Middle frontal gyrus (tissue), 1 donor: Measurements from ENCODE around the gene FOXN1.
"Not testable (repeated sequence)": the region's sequence is repeated elsewhere in the genome, so short reads cannot be mapped to it uniquely, and the experiment has no call there.

Experiments used
- DNase-seq: peaks from one replicate; pipeline ENCODE4 v3.0.0-alpha.2; 2015; ENCODE audit warnings: low spot score; ENCODE audit errors: extremely low spot score

Gene FOXN1

DNA sequence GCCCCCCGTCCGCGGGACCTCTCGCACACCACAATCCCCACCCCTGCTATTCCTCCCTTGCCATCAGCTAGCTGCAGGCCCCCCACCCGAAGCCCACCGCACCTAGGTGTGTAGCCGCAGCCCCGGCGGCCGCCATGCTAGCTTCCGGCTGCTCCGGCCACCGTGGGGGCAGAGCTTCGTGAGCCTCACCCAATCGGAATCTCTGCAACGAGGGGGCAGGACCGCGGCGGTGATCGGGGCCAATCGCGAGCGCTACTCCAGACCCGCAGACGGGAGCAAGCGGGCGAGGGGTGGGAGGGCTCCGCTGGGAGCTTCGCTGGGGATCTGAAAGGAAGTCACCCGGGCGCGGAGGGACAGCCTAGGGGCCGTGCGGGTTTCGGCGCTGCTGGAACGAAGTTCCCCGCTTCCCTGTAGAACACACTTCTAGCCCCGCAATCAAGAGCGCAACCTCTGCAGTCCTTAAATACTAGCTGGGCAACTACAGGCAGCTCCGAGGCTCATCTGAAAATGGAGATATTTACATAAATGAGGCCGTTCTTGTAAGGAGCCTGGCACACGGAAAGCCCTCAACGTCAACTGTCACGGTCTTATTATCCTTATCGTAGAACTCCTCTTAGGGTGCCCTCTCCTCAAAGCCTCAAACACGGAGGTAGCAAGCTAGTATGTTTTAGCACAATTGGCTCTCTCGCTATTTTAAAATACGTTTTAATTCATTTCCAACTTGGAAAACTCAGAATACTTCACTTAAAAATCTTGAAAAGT lies 65.4 kb downstream of the FOXN1 start, which contains the start of gene PIGS:
Gene PIGS, minus strand, starts transcription at position 164 of the 762 bp plus-strand sequence. Its CDS starts 28 bp downstream, at position 136.
- peak; percentile 92 for DNase-seq

DNA sequence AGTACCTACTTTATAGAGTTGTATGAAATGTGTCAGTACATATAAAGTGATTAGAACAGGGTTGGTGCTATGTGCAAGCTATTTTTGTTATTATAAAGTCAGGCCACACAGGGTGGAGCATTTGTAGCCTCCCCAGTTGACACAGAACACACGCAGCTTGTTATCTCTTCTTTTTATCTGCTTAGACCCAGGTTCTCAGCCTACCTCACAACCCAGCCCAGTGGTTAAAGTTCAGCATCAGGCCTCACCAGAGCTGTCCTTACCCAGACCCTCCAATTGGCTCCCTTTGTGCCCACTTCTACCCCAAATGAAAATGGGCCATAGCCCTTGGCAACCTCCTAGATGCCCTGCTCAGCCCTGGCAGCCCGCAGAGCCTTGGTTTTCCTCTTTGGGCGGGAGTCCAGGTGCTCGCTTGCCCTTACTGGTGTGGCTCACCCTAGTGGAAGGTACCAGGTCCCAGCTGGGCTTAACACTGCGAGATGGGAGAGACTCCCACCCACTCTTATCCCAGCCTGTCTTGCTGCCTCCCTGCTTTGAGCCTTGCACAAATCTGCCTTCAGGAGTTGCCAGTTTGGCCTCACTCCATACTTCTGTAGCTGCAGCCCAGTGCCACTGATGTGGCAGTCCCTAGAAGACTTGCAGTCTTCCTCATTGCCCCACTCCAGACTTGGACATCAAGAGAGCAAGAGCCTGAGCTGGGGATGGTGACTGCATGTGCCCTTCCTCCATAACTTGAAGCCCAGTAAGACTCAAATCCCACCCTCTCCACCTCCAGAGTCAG lies 66.3 kb downstream of the FOXN1 start:
- no peak for DNase-seq

DNA sequence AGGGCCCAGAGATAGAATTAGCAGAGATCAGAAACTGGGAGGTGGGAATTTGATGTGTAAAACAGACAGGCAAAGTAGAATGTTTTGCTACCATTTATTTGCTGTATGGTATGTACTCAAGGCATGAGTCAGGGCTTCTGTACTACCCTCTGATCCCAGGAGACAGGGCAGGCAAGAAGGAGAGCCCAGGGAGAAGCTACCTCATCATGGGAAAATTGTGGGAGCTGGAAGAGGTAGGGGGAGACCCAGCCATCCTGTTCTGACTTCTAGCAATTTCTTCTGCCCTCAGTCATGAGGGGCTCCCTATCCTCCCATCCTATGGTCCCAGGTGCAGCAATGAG lies 66.9 kb downstream of the FOXN1 start:
- no peak for DNase-seq

- no peak for DNase-seq
Observed at GRCh38 chr17:28573521-28573920, 67.4 kb downstream of the FOXN1 start.

DNA sequence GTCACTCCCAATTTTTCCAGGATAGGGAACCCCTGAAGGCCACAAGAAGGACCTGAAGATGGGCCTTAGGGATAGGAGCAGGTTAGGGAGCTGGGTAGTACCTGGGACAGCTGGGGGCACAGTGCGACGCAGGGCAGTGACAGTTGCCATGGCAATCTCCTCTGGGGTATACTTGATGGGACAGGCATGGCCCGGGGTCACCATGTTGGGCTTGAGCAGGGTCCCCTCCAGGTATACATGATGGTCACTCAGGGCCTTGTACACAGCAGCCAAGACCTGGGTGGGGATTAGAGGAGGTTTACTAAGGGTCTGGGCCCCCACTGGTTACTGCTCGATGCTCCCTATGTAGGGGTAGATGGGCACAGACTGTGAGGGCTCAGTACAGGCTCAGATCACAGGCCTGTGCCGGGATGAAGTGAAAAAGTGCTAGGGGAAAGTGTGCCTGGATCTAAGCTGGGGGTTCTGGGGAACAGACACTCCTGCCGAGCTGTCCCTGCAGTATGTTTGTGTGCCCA lies 67.9 kb downstream of the FOXN1 start:
- no peak for DNase-seq

DNA sequence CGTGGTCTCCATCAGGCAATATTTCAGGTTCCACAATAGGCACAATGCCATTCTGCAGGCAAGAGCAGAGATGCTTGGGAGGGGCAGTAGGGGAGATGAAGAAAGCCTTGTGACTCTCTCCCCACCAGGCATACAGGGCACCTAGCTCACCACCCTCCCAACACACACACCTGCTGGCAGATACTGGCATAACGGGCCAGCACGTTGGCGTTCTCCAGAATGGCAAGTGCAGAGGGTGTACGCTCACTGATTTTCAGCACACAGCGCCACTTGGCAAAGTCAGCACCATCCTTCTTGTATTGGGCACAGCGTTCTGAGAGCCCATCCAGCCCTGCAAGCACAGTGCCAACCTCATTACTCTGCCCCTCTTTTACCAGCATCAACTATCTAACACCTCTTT lies 68.4 kb downstream of the FOXN1 start:
- no peak for DNase-seq

DNA sequence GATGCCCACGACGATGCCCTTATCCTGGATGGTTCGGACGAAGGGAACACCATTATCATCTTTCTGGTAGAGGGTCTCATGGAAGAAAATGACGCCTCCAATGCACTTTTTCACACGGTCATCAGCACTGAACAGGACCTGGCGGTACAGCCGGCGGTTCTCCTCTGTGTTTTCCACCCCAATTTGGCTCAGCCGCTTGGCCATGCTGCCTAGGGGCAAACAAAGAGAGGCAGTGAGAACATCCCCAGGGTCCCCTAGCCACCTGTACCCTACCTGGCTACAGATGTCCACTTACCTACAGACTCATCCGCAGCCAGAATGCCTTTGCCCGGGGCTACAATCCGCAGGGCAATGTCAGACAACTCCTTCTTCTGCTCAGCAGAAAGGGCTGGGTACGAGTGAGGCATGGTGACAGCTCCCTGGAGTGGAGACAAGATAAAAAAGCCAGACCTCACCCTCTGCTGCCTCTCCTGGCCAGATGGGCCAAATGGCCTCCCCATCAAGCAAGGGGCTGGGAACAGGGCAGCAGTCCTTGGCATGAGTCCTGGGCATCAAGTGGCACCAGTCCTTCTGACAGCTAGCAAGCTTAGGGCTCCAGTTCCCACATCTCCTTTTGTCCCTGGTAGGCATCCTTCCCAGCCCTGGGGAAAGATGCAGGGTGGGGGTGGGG lies 69.1 kb downstream of the FOXN1 start:
- no peak for DNase-seq

GRCh38 chr17:28576016-28576415 lies 69.9 kb downstream of the FOXN1 start:
- DNase-seq, result not testable (repeated sequence)

DNA sequence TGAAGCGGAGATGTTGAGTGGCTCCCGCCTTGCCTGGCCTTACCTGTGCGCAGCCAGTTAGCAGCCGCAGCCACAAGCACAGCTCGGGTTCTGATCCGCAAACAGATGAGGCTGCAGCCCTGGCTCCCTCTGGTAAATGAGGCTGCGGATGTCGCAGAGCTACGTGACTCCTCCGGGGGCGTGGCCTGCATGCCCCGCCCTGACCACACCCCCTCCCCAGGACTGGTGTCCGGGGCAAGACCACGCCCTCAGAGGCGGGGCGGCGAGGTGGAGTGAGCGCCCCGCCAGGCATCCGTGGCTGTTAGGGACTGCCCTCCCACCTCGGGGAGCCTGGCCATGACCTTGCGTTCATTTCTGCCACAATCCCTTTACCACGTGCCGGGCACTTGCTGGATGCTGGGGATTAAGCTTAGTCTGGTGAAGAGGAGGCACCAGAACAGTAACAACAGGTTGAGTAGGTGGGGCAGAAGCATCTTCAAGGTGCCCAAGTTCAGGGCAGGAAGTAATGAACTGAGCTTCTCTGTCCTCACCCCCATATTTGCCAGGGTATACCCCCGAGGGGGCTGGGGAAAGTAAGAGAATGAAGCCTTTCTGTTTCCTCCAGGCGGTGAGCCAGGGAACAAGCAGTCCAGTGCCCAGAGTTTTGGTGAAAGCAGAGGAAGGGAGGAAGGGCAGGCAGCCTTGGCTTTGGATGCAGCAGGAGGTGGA lies 70.8 kb downstream of the FOXN1 start, which contains the start of gene ALDOC:
Gene ALDOC, minus strand, starts transcription at position 138 of the 708 bp plus-strand sequence. CDS start 1,363 bp downstream, outside the sequence.
- peak; percentile 96 for DNase-seq

DNA sequence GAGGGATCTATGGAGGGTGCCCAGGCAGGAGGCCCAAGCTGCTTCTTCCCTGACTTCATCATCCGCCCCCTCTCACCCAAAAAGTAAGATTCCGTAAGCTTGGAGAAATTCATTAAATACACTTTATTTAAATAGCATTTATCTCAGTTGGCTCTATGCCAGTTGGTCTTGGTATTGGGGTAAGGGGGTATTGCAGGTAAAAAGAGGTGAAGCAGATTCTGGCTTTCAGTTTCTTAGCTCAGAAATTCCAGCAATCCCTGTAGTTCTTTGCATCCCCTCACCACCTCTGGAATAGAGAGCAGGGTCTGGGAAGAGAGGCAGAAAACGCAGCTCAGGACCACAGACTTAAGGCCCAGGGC lies 71.3 kb downstream of the FOXN1 start:
- no peak for DNase-seq

DNA sequence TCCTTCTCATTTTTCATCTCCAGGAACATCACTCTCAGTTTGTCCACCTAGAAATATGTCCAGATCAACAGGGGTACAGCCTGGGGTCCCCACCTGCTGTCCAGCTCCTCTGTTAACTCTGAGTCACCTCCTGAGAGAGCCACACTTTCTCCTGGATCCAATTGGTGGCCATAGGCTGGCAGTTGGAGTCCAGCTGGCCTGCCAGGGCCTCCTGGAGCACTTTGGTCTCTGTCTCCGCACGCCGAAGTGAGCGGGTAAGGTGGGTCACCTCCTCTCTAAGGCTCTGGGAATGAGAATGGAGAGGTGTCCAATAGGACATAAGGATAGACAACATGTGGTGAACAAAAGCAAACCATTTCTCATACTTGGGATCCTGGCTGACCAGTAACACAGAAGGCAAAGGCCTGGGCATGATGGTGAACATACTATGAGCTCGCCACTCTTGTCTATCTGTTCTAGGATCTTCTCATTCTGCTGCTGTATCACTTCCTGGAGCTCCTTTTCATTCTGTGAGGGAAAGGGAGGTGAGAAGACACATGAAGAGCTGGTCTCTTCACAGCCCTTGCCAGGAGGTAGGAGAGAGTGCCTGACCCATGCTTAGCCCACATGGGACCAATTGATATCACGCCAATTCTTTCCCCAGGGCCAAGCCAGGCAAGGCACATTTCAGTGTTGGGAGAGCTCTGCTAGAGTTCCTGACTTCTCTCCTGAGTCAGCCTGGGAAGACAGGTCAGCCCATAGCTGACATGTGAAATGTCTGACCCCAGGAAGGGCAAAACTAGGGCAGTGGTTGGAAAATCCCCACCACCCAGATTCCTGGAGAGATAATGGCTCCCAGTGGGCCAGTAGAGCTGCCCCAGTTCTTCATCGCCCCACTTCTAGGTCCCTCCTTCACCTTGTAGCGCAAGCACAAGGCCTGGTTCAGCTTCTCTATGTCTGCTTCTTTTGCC lies 72.4 kb downstream of the FOXN1 start:
- no peak for DNase-seq

DNA sequence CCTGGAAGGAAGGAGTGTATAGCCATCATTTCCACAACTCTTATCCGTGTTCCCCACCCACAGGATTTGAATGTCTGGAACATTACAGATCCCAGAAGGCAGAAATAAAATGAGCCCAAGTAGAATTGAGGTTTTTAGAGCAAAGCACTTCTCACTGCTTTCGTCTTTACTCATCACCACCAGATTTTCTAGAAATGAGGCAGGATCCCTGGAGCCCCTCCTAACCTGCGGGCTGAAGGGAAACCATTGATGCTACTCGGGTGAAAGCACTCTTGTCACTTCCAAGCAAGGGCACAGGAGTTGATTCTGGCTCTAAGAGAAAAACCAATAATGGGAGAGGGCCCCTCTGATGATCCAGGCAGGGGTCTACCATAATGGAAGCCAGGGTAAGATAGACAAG lies 73.4 kb downstream of the FOXN1 start:
- no peak for DNase-seq

- DNase-seq, result no peak
Observed at GRCh38 chr17:28580959-28581358, 74.8 kb downstream of the FOXN1 start.

DNA sequence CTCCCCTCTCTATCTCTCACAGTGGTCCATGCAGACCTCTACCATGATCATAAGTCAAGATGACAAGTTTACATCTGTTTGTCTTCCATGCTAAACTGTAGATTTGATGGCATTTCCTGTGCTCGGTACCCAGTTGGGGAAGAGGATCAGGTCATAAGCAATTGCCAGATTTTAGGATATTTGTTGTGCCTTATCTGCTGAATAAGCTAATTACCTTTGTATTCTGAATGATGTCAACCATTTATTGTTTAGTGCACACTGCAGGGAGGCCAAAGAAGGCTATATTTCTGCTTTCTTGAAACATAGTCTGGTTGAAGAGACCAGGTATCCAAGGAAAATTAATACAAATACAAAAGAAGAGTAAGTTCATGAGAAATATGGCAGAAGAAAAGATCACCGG lies 76.4 kb downstream of the FOXN1 start:
- no peak for DNase-seq

DNA sequence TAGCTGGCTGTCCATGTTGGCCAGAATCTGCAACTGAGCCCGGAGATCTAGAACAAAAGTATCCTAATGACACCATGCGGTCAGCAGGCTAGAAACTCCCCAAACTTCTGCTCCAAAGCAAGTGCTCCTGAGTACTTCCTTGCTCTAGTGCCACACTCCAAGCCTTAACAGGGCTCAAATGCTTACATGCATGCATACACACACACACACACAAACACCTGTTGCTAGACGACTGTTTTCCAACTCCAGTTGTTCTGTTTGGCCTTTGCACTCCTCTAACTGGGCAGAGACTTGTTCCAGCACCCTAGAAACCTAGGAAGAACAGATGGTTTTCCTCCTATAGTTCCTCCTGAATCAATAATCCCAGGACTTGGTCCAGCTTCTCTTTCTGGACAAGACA lies 78.3 kb downstream of the FOXN1 start:
- DNase-seq, result no peak

GRCh38 chr17:28585851-28586250 lies 79.7 kb downstream of the FOXN1 start:
- DNase-seq, result no peak
